Activated T-cell treated with anti-CD3 and anti-CD28 coated beads for 48 hours (primary cell): ENCODE data around the gene ARMCX5.
A peak's percentile ranks its signal among the peaks of the same experiment; 100 is the strongest.

Source experiments
- DNase-seq: peaks from one replicate; pipeline ENCODE4 v3.0.0-alpha.2; 2020; ENCODE audit warnings: low read depth

ARMCX5 gene

DNA sequence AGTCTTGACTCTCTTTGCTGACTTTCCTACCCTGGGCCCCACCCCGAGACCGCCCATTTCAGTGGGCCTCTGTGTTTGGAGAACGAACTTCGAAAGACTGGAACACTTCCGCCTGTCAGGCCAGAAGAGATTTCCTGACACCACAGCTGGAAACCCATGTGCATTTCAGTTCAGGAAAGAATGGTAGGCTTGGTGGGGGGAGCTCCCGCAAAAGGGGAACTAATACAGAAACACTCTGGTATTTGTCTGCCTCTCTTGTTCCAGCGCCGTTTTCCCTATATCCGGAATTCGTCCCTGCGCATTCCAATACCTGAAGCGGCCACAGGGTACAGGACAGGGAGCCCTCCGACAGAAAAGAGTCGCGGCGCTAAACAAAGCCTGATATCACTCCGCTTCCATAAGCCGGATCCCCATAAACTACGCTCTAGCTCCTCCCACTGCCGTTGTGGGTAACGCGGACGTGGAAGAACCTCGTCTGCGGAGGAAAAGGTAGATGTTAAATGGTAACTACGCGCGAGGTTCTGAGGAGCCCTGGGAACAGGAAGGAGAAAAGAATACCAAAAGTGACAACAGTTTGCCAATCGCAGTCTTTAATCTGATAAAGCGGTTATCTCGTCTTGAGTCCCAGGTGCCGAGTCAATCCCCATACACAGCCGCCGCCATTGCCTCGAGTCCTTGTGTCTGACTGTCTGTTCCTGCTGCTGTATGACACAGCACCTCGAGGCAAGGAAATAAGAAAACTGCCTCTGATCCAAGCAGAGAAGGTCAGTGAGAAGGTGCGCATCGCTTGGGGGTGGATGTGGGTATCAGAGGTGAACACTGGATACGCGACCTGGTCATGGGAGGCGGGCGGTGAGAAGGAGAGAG, at the start of gene ARMCX5:
TSS of gene ARMCX5 (plus strand) at position 432 of the 867 bp plus-strand sequence. CDS start 2,627 bp downstream, outside the sequence.
- DNase-seq: peak; percentile 46

DNA sequence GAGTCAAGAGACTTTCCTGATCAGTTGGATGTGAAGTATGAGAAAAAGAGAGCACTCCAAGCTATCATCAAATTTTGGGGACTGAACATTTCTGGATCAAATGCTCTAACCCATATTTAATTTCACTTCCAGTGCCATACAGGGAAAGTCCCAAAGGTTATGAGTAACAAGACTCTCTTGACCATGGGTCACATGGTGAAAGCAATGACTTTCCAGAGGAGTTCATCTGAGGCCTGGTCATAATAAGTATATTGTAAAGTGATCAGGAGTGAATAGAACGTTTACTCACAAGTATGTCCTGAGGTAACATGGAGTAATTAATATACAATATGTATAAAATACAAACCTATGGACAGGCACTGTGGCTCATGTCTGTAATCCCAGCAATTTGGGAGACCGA, 40.7 kb upstream of the ARMCX5 start:
- DNase-seq: no peak

DNA sequence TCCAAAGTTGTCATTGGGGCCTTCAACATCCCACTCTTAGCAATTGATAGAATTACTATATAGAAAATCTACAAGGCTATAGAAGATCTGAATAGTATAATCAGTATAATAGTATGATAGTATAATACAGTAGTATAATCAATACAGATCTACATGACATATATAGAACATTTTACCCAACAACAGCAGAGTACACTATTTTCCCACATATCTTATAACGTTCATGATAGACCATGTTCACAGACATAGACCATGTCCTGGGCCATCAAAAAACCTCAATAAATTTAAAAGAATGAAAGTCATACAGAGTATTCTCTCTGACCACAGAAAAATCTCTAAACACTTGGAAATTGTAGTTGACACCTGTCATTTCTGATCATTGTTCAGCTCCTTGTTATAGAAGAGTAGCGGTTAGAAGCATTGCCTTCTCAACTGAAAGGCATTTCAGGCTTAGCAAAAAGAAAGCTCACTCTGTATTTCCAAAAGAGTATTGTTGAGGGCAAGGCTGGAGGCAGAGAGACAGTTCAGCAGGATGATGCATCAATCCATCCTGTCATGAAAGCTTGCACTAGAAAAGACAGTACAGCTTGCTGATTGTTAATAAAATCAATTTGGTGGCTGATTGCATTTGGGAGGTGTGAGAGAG, 38.8 kb upstream of the ARMCX5 start:
- DNase-seq: no peak

DNA sequence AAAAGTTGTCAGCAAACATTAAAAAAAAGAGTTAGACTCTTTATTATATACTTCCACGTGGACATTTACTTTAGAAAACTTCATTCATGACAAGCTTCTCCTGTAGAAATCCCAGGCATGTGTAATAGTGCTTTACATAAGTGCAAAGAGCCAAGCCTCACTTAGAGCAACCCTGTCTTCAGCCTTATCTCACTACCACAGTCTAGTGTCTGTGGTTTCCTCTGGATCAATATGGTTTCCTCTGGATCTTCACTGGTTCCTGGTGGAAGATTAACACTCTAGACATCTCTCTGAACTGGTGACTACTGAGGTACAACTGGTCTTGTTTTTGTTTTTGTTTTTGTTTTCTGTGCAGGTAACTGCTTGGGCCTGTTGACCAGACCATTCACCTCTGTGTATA, 18.4 kb upstream of the ARMCX5 start:
- no peak for DNase-seq

DNA sequence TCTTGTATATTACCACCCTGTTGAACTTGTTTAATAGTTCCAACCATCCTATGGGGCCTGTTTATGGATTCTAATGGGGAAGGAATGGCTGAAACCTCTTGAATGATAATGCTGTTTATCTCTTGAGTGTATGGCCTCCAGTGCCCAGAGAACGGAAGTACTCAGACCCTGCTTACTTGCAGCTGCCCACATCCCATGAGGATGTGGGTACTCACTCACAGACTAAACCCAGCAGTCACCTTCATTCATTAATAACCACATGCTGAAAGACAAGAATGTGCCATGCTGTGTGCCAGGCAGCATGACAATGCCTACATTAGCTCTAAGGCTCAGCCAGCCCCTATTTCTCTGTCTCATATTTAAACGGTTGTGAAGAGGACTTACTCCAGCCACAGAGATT, 5.9 kb upstream of the ARMCX5 start:
- no peak for DNase-seq

DNA sequence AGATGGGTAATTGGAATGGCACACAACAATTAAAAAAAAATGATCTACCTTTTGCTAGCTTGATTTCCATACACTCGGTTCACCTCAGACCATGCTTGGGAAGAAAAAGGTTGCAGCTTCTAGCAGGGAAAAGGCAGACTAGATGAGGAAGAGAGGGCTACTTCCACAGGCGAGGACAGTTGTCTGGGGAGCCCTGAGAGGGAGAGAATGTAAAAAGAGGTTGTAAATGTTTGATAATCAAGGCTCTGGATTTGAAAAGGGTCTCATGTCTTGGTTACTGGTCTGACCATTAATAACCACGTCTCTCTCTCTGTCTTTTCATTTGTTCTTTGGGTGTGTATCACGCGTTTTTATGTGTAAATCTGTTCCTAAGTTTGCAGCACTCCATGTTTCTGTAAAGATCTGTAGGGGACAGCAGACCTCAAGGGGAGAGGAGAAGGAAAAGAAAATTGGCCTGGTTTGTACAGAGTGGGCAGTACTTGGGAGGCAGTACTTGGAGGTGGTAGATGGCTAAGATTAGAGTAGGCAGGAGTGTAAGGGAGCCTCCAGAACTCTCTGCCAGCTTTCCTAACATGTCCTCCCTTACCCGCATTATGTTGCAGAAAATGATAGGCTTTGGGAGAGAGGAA, 750 bp downstream of the ARMCX5 start:
- DNase-seq: no peak

DNA sequence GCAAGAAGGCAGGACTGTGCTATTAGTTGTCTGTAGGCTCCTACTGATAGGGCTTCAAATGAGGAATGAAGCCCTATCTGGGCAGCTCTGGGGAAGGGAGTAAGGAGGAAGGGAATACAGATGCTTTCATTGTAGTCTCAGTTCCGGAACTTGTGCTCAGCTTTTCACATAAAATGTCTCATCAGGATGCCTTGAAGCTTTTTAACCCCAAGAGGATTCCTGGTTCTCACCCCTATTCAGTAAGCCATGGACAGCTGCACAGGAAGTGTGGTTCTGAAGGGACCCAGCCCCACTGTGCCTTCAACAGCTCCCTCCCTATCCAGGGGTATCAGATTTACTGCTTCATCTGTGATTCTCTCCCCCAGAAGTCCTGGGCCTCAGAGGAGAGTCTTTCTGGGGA, 5.0 kb downstream of the ARMCX5 start:
- DNase-seq: no peak

DNA sequence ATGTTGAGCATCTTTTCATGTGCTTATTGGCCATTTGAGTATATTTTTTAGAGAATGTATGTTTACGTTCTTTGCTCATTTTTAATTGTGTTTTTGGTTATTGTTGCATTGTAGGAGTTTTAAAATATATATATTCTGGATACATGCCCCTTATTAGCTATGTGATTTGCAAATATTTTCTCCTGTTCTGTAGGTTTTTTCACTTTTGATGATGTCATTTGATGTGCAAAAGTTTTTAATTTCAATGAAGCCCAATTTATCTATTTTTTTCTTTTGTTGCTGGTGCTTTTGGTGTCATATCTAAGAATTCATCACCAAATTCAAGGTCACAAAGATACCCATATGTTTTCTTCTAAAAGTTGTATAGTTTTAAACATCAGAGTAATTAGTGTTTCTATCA, 6.8 kb downstream of the ARMCX5 start:
- no peak for DNase-seq

DNA sequence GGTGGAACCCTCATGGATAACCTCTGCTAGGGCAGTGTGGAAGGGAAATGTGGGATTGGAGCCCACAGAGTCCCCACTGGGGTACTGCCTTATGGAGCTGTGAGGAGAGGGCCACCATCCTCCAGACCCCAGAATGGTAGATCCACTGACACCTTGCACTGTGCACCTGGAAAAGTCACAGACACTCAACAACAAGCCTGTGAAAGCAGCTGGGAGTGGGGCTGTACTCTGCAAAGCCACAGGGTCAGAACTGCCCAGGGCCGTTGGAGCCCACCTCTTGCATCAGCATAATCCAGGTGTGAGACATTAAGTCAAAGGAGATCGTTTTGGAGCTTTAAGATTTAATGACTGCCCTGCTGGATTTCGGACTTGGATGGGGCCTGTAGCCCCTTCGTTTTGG, 11.6 kb downstream of the ARMCX5 start:
- DNase-seq: no peak

DNA sequence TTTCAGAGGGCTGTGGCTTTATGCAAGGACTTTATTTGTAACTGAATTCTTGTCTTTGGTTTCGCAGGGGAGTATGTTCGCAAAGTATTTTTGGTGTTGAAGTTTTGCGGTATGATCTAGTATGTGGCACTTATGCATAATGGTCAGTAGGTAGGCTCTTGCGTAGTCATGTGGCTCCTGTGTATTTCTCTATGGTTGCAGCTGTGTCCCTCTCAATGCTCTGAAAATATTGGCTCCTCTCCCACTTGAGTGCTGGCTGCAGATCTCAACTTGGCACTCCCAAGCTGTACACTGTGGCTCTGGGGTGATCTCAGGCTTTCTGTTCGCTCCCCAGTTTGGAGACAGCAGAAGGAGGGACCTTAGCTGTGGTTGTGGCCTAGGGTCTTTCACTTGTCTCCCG, 24.8 kb downstream of the ARMCX5 start:
- DNase-seq: no peak

DNA sequence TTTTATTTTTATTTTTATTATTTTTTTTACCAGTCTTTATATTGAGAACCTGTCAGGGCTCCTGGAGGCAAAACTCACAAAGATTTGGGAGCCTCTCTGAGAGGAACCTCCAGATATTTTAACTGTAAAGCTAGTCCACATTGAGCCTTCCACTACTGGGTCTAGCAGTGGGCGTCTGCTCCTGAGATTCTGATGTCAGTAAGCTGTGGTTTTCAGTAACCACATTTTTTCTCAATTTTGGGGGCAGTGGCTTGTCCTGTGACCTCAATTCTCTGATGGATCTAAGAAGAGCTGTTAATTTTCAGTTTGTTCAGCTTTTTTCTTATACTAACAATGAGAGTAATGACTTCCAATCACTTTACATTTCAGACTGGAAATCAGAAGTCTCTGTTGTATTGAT, 28.3 kb downstream of the ARMCX5 start:
- no peak for DNase-seq

DNA sequence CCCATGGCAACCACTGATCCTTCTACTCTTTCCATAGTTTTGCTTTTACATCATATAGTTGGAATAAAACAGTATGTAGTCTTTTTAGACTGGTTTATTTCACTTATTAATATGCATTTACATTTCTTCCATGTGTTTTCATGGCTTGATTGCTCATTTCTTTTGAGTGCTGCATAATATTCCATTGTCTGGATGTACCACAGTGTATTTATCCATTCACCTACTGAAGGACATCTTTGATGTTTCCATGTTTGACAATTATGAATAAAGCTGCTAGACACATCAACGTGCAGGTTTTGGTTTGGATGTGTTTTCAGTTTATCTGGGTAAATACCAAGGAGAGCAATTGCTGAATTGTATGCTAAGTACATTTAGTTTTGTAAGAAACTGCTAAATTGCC, 38.2 kb downstream of the ARMCX5 start:
- no peak for DNase-seq

DNA sequence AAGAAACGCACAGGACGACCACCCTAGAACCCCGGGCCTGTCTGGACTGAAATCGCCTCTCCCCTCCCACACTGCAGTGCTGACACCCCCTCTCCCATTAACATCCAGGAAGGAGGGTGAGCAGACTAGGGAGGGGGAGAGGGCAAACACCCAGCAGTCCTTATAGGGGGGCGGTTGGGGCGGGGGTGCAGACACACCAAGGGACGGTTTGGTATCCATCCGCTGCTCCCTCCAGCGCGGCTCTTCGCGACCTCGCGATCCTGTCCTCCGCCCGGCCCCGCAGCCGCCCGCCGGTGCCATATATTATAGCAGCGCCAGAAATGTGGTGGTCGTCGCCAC, 51.6 kb downstream of the ARMCX5 start:
- no peak for DNase-seq

DNA sequence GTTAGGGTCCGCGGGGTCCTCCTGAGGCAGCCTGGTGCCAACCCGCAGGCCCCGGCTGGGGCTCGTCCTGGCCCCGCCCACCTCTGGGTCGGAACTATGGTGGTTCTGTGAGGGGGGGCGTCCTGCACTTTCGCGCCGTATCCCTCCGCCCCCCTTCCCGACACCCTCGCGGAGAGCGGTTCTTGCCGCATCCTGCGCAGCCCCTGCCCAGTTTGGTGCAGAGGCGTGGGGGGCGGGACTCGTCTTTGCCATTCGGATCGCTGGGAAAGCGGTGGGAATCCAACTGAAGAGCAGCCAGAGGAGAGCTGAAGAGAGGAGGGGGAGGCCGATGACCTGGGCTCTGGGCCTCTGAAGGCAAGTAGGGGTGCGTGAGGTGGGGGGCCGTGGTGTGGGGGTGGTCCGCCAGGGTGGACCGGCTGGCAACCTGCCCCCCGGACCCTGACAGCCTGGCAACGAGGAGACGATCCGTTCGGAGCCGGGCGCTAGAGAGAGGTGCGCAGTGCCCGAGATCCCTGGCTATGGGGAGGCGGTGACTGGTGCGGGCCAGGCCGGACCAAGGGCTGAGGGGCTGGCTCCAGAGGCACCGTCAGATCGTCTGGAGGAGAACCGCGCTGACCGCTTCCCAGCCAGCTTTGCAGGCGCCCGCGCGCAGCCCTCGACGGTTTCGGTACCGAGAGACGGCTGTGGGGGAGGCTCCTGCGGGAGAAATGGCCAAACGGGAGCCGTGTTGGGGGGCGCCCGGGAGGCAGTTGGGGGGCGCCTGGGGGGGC, 52.1 kb downstream of the ARMCX5 start, which contains the start of gene GPRASP1:
TSS of gene GPRASP1 (plus strand) at position 242 of the 770 bp plus-strand sequence. CDS start 2,431 bp downstream, outside the sequence.
- DNase-seq: peak; percentile 18

DNA sequence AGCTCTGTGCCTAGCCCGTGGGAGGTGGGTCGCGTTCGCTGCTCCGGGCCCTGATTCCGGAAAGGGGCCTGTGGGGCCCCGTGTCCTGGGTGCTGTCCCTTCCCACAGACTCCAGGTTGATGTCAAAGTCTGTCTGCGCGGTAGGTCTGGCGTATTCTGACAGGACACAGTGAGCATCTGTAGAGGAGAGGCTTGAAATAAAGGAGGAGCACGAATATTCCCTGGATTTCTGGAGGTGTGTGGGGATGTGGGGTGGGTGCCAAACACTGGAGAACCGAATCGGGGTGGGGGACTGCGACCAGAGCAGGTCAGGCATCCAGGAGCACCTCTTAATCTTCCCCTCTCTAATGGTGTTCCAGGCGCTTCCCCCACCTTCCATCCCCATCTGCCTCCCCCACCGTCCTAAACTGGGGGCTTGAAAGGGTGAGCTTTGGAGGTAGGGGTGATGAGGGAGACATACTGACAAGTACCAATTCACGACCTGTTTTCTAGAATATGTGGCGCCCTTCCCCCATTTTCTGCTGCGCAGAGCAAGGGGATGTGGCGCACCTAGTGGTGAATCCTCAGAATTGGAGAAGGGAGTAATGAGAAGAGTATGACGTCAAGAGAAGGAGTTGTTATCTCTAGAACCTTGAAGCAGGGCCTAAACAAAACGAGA, 52.8 kb downstream of the ARMCX5 start:
- peak; percentile 23 for DNase-seq
